Bronchial epithelial cell (primary cell): ENCODE measurements around the gene OXLD1. TPM values are rescaled to one million over a fixed set of nuclear protein-coding genes. Genes with fewer than 3 reads are reported as not detected.
A peak's percentile ranks its signal among the peaks of the same experiment; 100 is the strongest.

ENCODE experiments used
- DNase-seq: peaks from one replicate; pipeline ENCODE4 v3.0.0-alpha.2; 2010; ENCODE audit warnings: low read depth
- FAIRE-seq: peaks from 2 replicates; lab custom pipeline; 2011; peaks lifted over from hg19 to GRCh38; lab: Jason Lieb, UNC
- H3K27me3 ChIP-seq: 2 replicates; pipeline ENCODE4 v1.5.1; 2011; ENCODE audit warnings: low read length; ENCODE audit not compliant: control insufficient read depth, insufficient read depth
- H3K36me3 ChIP-seq: 2 replicates; pipeline ENCODE4 v1.5.1; 2011; ENCODE audit warnings: low read length; ENCODE audit not compliant: control insufficient read depth, insufficient read depth
- H3K4me3 ChIP-seq: 2 replicates; pipeline ENCODE4 v1.5.1; 2011; ENCODE audit warnings: mild to moderate bottlenecking, low read depth, low read length, control low read depth
- CTCF ChIP-seq: IDR thresholded peaks from 2 replicates; pipeline ENCODE4 v1.5.1; 2011; ENCODE audit warnings: mild to moderate bottlenecking, moderate library complexity, low read length, control low read depth, inconsistent platforms; ENCODE audit not compliant: insufficient read depth, severe bottlenecking
- total RNA-seq: library from RNA; depleted of rRNA; stranded (reverse); fragments of >200 nt; gene quantifications from 2 replicates; pipeline ENCODE4 v1.2.1, GENCODE V29; 2014

Gene OXLD1
- total RNA-seq, 1 donor from 2014 or later, result 47.7 TPM

- no peaks in the 10 kb centered on the region for H3K27me3 ChIP-seq
- no peak for DNase-seq
- no peak for TF ChIP-seq CTCF
- FAIRE-seq, result no peak
- peaks cover 7% of the 10 kb centered on the region for H3K36me3 ChIP-seq
- peak overlapping the region; percentile 62 for H3K4me3 ChIP-seq
Observed at GRCh38 chr17:81713004-81713555, 46.7 kb upstream of the OXLD1 start.

- Histone ChIP-seq H3K36me3 (peaks cover 11% of the 10 kb centered on the region), H3K4me3 (peak overlapping the region; percentile 62), H3K27me3 (no peaks in the 10 kb centered on the region)
- FAIRE-seq, result no peak
- peak; percentile 37 for TF ChIP-seq CTCF
- DNase-seq, result no peak
Observed at GRCh38 chr17:81712468-81713003, 46.1 kb upstream of the OXLD1 start.

GRCh38 chr17:81711814-81712467, 45.5 kb upstream of the OXLD1 start, which contains the start of gene SLC25A10:
Gene SLC25A10, plus strand, starts transcription at chr17:81712284. Its CDS starts 143 bp downstream, at chr17:81712427.
- no peak for TF ChIP-seq CTCF
- FAIRE-seq (no peak), DNase-seq (peak; percentile 67)
- H3K4me3 ChIP-seq, result peak within 1 kb of the TSS; percentile 62
- H3K36me3 ChIP-seq, result peaks cover 10% of the 10 kb centered on the region
- no peaks in the 10 kb centered on the region for H3K27me3 ChIP-seq

GRCh38 chr17:81710514-81711308, 44.3 kb upstream of the OXLD1 start:
- no peak overlapping the region for H3K4me3 ChIP-seq
- FAIRE-seq (no peak), DNase-seq (no peak)
- H3K36me3 ChIP-seq, result peaks cover 15% of the 10 kb centered on the region
- no peaks in the 10 kb centered on the region for H3K27me3 ChIP-seq
- TF ChIP-seq CTCF, result no peak

GRCh38 chr17:81708739-81709185, 42.4 kb upstream of the OXLD1 start:
- no peak for DNase-seq
- H3K27me3 ChIP-seq, result no peaks in the 10 kb centered on the region
- H3K4me3 ChIP-seq, result no peak overlapping the region
- peaks cover 20% of the 10 kb centered on the region for H3K36me3 ChIP-seq
- TF ChIP-seq CTCF, result no peak
- FAIRE-seq, result no peak
